GM12878 (cell line): ENCODE data around the gene GABRB2. TPM values are rescaled to one million over a fixed set of nuclear protein-coding genes. Genes with fewer than 3 reads are reported as not detected.

ENCODE experiments used
- ATAC-seq: fragments of 200-7000 bp; cut with Tn5 transposase; 3 replicates; pipeline ENCODE4 v1.9.1; 2020; ENCODE audit warnings: mild to moderate bottlenecking, moderate library complexity
- BruUV-seq: library from RNA; stranded (reverse); fragments of 400-500 nt; replicated peaks from 2 replicates; lab custom pipeline; 2021; lab: Mats Ljungman, UMichigan
- CTCF ChIA-PET: fragments of 300-600 bp; sonication (Branson Sonifier 250); formaldehyde crosslinking; extraction: SDS; loops from one replicate; lab custom pipeline; 2021; ENCODE audit warnings: inconsistent platforms; lab: Yijun Ruan, JAX
- POLR2A ChIA-PET: fragments of 350-600 bp; formaldehyde crosslinking; extraction: SDS; loops from one replicate; lab custom pipeline; 2021; ENCODE audit warnings: inconsistent platforms; lab: Charles Lee
- RAD21 ChIA-PET: fragments of 300-600 bp; sonication (Branson Sonifier 250); formaldehyde crosslinking; loops from one replicate; lab custom pipeline; 2023; ENCODE audit warnings: antibody characterized with exemption; ENCODE audit not compliant: unreplicated experiment; lab: Charles Lee
- SMC1A ChIA-PET: fragments of 300-600 bp; sonication (Branson Sonifier 250); formaldehyde crosslinking; loops from one replicate; lab custom pipeline; 2023; ENCODE audit not compliant: unreplicated experiment, uncharacterized antibody; lab: Charles Lee
- DNase-seq: peaks from one replicate; pipeline ENCODE4 v3.0.0-alpha.2; 2011; ENCODE audit warnings: low read depth, low spot score
- FAIRE-seq: peaks from 3 replicates; lab custom pipeline; 2011; peaks lifted over from hg19 to GRCh38; lab: Jason Lieb, UNC
- H2AFZ ChIP-seq: 2 replicates; pipeline ENCODE4 v1.6.0; 2011; ENCODE audit warnings: low read depth, low read length, control low read depth; ENCODE audit not compliant: control insufficient read depth
- H3K27ac ChIP-seq: 2 replicates; pipeline ENCODE4 v1.5.1; 2011; ENCODE audit warnings: control low read depth; ENCODE audit not compliant: control insufficient read depth, insufficient read depth
- H3K27me3 ChIP-seq, 2 experiments: replicated peaks in 1 of 2; 2 replicates each; pipeline versions ENCODE4 v1.6.0 to v1.6.1; 2011; ENCODE audit warnings: low read length in 1 of 2; ENCODE audit not compliant: control insufficient read depth in 2 of 2, insufficient read depth in 2 of 2
- H3K36me3 ChIP-seq, 2 experiments: 2 replicates each; pipeline ENCODE4 v1.5.1; 2011; ENCODE audit warnings: low read length in 1 of 2; ENCODE audit not compliant: control insufficient read depth in 2 of 2, insufficient read depth in 2 of 2
- H3K4me1 ChIP-seq: 2 replicates; pipeline ENCODE4 v1.6.1; 2011; ENCODE audit warnings: mild to moderate bottlenecking, low read length, moderate library complexity, mixed read lengths; ENCODE audit not compliant: control insufficient read depth, insufficient read depth
- H3K4me2 ChIP-seq: 2 replicates; pipeline ENCODE4 v1.6.0; 2011; ENCODE audit warnings: control low read depth; ENCODE audit not compliant: control insufficient read depth, insufficient read depth
- H3K4me3 ChIP-seq: fragments of 200-600 bp; sonication (generic); 2 replicates; pipeline ENCODE4 v1.5.1; 2016
- H3K79me2 ChIP-seq: 2 replicates; pipeline ENCODE4 v1.6.0; 2011; ENCODE audit warnings: low read length; ENCODE audit not compliant: control insufficient read depth, insufficient read depth
- H3K9ac ChIP-seq: 2 replicates; pipeline ENCODE4 v1.8.0; 2011; ENCODE audit warnings: low read length, control low read depth, mixed read lengths; ENCODE audit not compliant: control insufficient read depth, insufficient read depth
- H3K9me3 ChIP-seq: replicated peaks from 3 replicates; pipeline ENCODE4 v1.5.1; 2011; ENCODE audit warnings: mild to moderate bottlenecking, low read length; ENCODE audit not compliant: control insufficient read depth, insufficient read depth
- H4K20me1 ChIP-seq: 2 replicates; pipeline ENCODE4 v1.6.0; 2011; ENCODE audit not compliant: control insufficient read depth, insufficient read depth
- ATF2 ChIP-seq: IDR thresholded peaks from 2 replicates; pipeline ENCODE4 v1.6.1; 2012; ENCODE audit warnings: low read length, inconsistent platforms
- DPF2 ChIP-seq: fragments of 450-650 bp; IDR thresholded peaks from 2 replicates; pipeline ENCODE4 v1.6.1; 2017; ENCODE audit warnings: mild to moderate bottlenecking
- IKZF2 ChIP-seq, 2 experiments: fragments of 450-650 bp; IDR thresholded peaks; 2 replicates each; pipeline ENCODE4 v1.6.1; 2017; ENCODE audit warnings: mild to moderate bottlenecking in 2 of 2, moderate library complexity in 2 of 2
- MEF2A ChIP-seq: IDR thresholded peaks from 2 replicates; pipeline ENCODE4 v1.6.1; 2011; ENCODE audit warnings: low read depth, mild to moderate bottlenecking, low read length, moderate library complexity; ENCODE audit not compliant: insufficient read depth
- MEF2B ChIP-seq: fragments of 450-650 bp; IDR thresholded peaks from 2 replicates; pipeline ENCODE4 v1.6.1; 2018; ENCODE audit warnings: mild to moderate bottlenecking, moderate library complexity; ENCODE audit not compliant: partially characterized antibody, poor library complexity, severe bottlenecking
- MYB ChIP-seq: fragments of 150-350 bp; IDR thresholded peaks from 2 replicates; pipeline ENCODE4 v1.6.1; 2014; ENCODE audit warnings: mild to moderate bottlenecking, low read depth, low read length, borderline replicate concordance
- NFYB ChIP-seq: IDR thresholded peaks from 2 replicates; pipeline ENCODE4 v1.6.1; 2011; ENCODE audit warnings: low read depth, mild to moderate bottlenecking, low read length, improper control_type of control experiment, moderate library complexity; ENCODE audit not compliant: insufficient read depth
- NR2F1 ChIP-seq: fragments of 450-650 bp; conservative IDR thresholded peaks from 2 replicates; pipeline ENCODE4 v1.6.1; 2017; ENCODE audit warnings: mild to moderate bottlenecking
- POU2F2 ChIP-seq: IDR thresholded peaks from 3 replicates; pipeline ENCODE4 v1.6.1; 2011; ENCODE audit warnings: low read depth, mild to moderate bottlenecking, low read length, borderline replicate concordance
- TARDBP ChIP-seq: IDR thresholded peaks from 2 replicates; pipeline ENCODE4 v1.6.1; 2016; ENCODE audit warnings: borderline replicate concordance
- TCF7 ChIP-seq: IDR thresholded peaks from 2 replicates; pipeline ENCODE4 v1.6.1; 2014; ENCODE audit warnings: antibody characterized with exemption, borderline replicate concordance
- ZBTB11 ChIP-seq: fragments of 450-650 bp; formaldehyde crosslinking; IDR thresholded peaks from 2 replicates; pipeline ENCODE4 v1.5.0; 2022; ENCODE audit warnings: mild to moderate bottlenecking, missing genetic modification characterization
- WGBS: methylation state at CpG from one replicate; pipeline ENCODE4 v1.1.6; 2016; ENCODE audit warnings: low lambda C conversion rate; ENCODE audit not compliant: insufficient replicate concordance, insufficient coverage; ENCODE audit errors: missing lambda C conversion rate; 5-methylcytosine and 5-hydroxymethylcytosine counted together
- in situ Hi-C: fragments of 300-500 bp; cut with MboI; formaldehyde crosslinking; loops from 9 replicates; pipeline ENCODE4 v1.14.3; 2018; ENCODE audit warnings: mixed read lengths
- intact Hi-C: fragments of 100-400 bp; cut with micrococcal nuclease; formaldehyde crosslinking; loops from one replicate; pipeline ENCODE4 v1.14.2; 2022; ENCODE audit not compliant: unreplicated experiment
- polyA plus RNA-seq, 11 experiments: library from polyadenylated mRNA; depleted of rRNA in 4 of 11; unstranded in 6 of 11; stranded (reverse) in 5 of 11; fragments of >200 nt; fragmentation: Nextera tagmentation in 4 of 11; fragmentation: Illumina TruSeq in 1 of 11; extraction: Ambion mirVana in 4 of 11; extraction: Trizol in 1 of 11; gene quantifications; 1 replicate in 1 of 11; 2 replicates in 10 of 11; pipeline versions ENCODE4 v1.2.1 to v1.2.3, GENCODE V29; 2011 to 2016; ENCODE audit warnings: inconsistent platforms in 2 of 11, missing spikeins in 2 of 11, low read depth in 1 of 11
- total RNA-seq, 4 experiments: library from RNA; depleted of rRNA in 3 of 4; stranded (reverse); fragments of >200 nt in 3 of 4; fragmentation: Illumina TruSeq in 1 of 4; extraction: Trizol in 1 of 4; gene quantifications; 2 replicates each; pipeline versions ENCODE4 v1.2.1 to v1.2.3, GENCODE V29; 2013 to 2021

GABRB2 gene
- total and polyA plus RNA-seq, 10 of the 15 experiments (the other 5 are each of a cell fraction or from before 2014, with no cell fraction given): 0.12 to 0.85 (median 0.43) TPM

- Histone ChIP-seq H3K9me3 (no peaks in the 10 kb centered on the region), H3K9ac (no peak overlapping the region), H2AFZ (no peak overlapping the region; the same call in 1 of the 2 replicates), H3K79me2 (no peaks in the 10 kb centered on the region), H3K4me2 (0 out of 2 replicates have a peak overlapping the region, but pooled peaks have one; percentile 19), H4K20me1 (no peaks in the 10 kb centered on the region), H3K27me3 (no peaks in the 10 kb centered on the region), H3K36me3 (no peaks in the 10 kb centered on the region), H3K4me3 (no peak overlapping the region), H3K4me1 (no peaks in the 10 kb centered on the region), H3K27ac (no peak overlapping the region)
- CTCF ChIA-PET: interaction anchor here (0.6 kb wide), 1 partner anchor 27 kb away, joined by 3 read pairs; no protein-coding TSS in a partner anchor
- DNase-seq (no peak), FAIRE-seq (no peak), ATAC-seq (no peak)
- intact Hi-C loops: no loop called here
- TF ChIP-seq POU2F2: no peak
- TF ChIP-seq MEF2A: 0 out of 2 replicates have a peak, but pooled peaks have one; percentile 11
- no peak for TF ChIP-seq MEF2B
- no peak for TF ChIP-seq IKZF2 (IDR thresholded peaks at IDR 0.05)
- no peak for TF ChIP-seq TCF7
- POLR2A ChIA-PET: no interaction called here
- in situ Hi-C loops: no loop called here
- RAD21 ChIA-PET: no interaction called here
- BruUV-seq: no TSS peak
- 32% methylated on average over 2 of the region's 2 CpGs for WGBS
- SMC1A ChIA-PET: no interaction called here
These were observed 143.4 kb downstream of the GABRB2 start for GRCh38 chr5:161403121-161403520.

GRCh38 chr5:161400583-161400982, 145.9 kb downstream of the GABRB2 start:
- Histone ChIP-seq H3K4me3 (no peak overlapping the region), H3K36me3 (no peaks in the 10 kb centered on the region), H3K4me2 (no peak overlapping the region), H3K27me3 (no peaks in the 10 kb centered on the region), H3K27ac (no peak overlapping the region), H3K79me2 (no peaks in the 10 kb centered on the region), H3K9me3 (no peaks in the 10 kb centered on the region), H4K20me1 (no peaks in the 10 kb centered on the region), H3K9ac (no peak overlapping the region), H3K4me1 (no peaks in the 10 kb centered on the region), H2AFZ (no peak overlapping the region)
- ChIA-PET CTCF (no interaction called here), RAD21 (no interaction called here), SMC1A (no interaction called here), POLR2A (no interaction called here)
- TF ChIP-seq DPF2 (no peak), TARDBP (no peak), ATF2 (no peak), ZBTB11 (no peak), MYB (no peak), NR2F1 (no peak), NFYB (no peak)
- no peak for FAIRE-seq
- in situ Hi-C loops (no loop called here), intact Hi-C loops (no loop called here)
- no TSS peak for BruUV-seq
- 53% methylated on average over 4 of the region's 4 CpGs for WGBS
- ATAC-seq: no peak
- no peak for DNase-seq
